NCI-H1417 (cell line): ENCODE data around the gene GLI3.
"Not testable (repeated sequence)": the region's sequence is repeated elsewhere in the genome, so short reads cannot be mapped to it uniquely, and the experiment has no call there.

Experiments used
- DNase-seq, 3 experiments: peaks; one replicate each; lab custom pipeline; 2025; lab: John Stamatoyannopoulos, UW

Gene GLI3

DNA sequence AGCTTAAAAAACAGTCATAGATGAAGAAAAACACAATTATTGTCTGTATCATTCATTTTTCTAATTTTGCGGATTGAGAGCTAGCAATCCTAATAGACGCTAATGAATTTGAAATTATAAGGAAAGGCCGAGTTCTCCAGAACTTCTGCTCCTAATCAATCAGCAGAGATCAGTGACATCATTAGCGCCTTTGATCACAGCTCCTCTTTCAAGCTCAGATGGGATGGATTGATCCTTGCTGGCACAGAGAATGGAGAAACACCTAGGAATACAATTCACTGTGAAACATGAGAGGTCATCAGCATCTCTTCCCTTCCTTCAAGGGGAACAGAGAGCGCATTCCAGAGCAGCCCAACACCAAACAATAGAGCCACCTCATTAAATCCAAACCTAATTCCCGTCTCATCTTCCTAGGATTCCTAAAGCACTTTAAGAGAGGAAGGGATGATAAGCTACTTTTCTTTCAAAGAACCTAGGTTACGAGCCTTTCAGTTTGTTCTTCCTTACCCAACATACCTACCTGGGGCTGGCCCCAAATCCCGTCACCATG, 24.4 kb downstream of the GLI3 start:
- no peak for DNase-seq

DNA sequence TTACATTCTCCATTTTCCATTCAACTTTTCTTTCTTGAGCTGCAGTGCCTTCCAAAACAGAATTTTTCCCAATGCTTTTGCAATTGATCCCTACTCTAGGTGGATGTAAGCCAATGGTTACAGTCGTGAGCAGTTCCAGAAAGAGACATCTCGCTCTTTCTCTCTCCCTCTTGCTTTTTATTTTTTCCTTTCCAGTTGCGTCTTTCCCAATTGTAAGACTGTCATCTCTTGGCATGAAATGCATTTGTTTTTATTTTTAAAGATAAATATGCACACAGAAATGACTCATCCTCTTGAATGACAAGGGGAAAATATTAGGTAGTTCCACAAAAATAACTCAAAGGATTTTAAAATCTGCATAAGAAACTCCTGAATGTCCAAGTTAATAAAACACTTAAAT, 25.1 kb downstream of the GLI3 start:
- no peak for DNase-seq

DNA sequence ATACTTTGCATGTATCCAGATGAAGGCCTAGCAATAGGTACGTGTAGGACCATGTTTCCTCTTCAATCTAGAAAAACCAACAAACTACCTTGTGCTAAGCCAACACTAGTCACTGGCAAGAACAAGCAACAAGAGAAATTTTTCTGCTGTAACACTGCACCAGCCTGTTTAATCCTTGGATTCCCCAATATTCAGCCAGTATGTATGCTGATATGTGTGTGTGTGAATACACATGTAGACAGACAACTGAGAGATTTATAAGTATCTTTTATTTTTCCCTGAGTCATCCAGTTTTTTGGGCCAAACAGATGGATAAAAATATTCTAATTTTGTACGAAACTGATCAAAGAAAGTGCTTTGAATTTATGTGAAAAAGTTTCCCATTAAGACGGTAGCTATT, 26.2 kb downstream of the GLI3 start:
- DNase-seq = no peak

DNA sequence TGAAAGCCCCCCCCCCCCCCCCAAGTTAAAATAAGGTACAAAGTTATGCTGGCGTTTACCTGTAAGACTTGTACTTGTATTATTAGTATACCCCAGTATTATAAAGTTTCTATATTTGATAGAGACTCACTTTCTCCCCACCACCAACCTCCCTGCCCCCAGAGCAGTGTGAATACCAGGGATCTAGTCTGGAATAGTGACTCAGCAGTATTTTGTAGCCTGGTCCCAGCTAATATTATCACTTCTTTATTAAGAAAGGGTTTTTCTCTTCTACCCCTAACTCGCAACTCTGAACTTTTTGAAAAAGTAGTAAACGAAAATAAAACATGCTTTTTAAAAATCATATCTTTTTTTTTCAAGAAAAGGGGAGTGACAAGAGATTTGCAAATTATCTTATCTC, 26.7 kb downstream of the GLI3 start:
- no peak for DNase-seq

DNA sequence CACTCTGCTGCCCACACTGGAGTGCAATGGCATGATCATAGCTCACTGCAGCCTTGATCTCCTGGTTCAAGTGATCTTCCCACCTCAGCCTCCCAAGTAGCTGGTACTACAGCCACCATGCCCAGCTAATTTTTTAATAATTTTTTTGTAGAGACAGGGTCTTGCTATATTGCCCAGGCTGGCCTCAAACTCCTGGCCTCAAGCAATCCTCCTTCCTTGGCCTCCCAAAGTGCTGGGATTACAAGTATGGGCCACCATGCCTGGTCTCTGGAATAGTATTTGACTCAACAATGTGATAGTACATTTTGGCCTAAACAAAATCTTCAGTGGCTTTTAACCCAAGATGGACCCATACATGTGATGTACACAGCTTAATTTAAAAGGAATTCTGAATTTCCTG, 27.9 kb downstream of the GLI3 start:
- not testable (repeated sequence) for DNase-seq

DNA sequence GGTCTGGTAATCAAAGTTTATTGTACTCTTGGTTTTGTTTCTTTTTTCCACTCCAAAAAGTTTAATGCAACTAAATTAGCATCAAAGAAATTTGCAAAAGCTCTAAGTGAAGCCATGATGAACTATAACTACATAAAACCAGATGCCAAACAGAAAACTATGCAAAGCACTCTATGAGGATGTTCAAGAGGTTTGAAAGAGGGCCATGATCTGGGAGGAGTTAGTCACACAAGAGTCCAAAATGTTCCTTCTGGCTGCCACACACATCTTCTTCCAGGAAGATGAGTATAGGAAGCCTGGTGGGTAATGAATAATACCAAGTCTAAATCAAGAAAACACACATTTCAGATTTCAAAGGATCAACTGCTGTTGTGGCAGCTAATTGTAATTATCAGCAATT, 28.4 kb downstream of the GLI3 start:
- DNase-seq = no peak

DNA sequence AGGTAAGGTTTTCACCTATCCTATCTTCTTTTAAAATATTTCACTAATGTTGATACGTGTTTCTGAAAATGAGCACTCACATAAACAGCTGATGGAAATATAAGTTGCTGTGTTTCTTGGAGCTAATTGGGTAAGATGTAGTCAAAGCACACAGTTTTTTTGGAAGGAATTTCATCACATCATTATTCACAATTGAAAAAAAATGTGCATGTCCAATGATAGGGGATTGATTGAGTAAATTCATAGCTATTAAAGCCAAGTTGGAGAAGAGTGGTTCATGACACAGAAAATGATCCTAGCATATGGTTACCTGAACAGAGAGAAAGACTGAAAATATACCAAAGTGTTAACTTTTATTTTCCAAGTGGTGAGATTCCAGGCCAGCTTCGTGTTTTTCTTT, 29.6 kb downstream of the GLI3 start:
- DNase-seq = no peak

DNA sequence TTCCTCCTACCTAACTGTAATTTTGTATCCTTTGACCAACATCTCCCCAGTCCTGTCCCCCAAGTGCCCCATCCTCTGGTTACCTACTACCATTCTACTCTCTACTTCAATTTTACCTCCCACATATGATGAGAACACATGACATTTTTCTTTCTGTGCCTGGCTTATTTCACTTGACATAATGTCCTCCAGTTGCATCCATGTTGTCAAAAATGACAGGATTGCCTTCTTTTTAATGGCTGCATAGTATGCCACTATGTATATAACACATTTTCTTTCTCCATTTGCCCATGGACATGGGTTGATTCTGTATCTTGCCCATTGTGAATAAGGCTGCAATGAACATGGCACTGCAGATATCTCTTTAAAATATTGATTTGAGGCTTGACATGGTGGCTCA, 33.7 kb downstream of the GLI3 start:
- DNase-seq = no peak

DNA sequence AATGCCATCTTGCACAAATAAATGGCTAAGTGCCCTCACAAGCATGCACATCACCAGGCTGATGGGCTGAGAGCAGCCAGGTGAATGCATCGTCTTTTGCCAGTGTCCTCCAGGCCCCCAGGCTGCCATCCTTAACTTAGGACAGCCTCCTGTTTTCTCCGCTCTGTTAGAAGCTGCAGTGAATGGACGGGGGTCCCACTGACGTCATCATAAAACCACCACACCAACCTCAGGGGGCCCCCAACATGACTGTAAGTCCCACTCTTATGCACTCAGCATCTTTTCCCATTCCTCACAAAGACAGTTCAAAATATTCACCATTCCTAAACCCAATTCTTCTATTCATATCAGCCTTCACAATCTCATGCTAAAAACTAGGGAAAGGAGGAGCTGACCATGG, 34.4 kb downstream of the GLI3 start:
- no peak for DNase-seq

DNA sequence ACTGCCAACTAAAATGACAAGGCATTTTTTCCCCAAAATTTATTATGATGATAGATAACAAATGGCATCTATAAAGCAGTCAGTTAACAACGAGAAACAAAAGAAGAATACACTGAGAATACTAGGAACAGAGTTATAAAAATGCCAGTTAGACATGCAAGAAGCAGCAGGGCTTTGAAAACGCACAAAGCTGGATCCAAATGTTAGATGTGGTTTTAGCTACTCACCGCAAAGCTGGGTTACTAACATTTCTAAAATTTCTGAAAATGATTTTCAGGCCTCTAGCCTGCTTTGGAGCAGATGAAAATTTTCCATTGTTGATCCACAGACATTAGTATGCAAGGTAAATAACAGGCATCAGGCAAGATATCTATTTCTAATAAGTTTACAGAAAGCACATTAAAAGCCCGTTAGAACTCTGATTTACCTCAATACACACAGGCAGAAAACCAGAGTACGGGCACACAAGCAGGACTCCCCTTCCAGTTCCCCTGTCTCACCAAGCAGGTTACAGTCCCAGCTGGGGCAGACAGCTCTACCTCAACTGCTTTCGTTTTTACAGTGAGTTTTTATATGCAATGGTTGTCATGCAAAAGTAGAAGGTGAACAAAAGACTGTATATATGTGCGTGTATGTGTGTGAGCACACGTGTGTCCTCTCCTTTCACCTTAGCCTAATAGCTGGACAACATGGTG, 37.9 kb downstream of the GLI3 start:
- DNase-seq = no peak

DNA sequence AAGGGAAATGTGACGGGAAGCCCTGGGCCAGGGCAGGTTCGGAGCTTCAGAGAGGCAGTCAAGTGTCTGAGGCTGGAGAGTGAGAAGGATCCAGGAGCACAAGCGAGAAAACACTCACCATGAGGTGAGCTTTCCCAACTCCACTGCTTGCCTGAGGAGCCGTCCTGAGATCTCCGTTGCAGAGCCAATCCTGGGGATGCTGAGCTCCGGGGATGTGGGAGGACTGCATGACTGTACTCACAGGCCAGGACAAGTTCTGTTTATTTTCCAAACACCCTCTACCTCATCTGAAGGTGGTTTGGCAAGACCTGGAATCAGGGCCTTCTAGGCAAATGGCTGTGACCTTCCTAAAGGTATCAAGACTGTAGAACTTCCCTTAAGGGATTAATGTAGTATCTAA, 38.7 kb downstream of the GLI3 start:
- DNase-seq = no peak

DNA sequence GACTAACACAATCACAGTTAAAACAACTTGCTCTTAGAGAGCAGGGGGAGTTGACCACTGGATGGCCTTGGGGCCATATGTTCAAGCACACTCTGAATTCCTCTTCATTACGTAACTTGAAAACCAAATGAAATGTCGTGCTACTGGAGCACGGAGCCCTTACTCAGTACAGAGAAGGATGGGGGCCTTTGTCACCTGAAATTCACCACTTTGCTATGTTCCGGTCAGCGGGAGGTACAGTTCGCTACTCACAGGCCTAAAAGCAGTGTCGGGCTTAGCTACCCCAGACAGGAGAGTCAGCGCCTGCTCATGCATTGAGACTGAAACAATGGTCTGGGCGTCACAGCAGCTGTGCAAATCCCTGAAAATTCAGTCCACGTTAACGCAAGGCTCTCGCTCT, 39.6 kb downstream of the GLI3 start:
- no peak for DNase-seq

DNA sequence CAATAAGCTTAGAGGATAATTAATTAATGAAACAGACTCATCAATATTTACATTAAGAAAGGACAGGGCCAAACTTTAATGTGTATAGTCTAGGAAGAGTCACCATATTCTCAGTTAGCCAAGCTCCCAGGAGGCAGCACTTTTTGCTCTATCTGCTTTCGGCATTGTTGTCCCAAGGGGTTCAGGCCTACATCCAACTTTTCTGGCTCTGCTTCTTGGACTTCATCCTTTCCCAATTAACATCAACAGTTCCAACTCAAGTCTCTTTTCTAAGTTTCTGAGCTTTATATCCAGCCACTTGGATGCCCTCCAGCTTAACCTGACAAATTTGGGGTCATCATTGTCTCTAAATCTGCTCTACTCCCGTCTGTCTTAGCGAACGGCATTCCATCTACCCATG, 42.8 kb downstream of the GLI3 start:
- DNase-seq = no peak

DNA sequence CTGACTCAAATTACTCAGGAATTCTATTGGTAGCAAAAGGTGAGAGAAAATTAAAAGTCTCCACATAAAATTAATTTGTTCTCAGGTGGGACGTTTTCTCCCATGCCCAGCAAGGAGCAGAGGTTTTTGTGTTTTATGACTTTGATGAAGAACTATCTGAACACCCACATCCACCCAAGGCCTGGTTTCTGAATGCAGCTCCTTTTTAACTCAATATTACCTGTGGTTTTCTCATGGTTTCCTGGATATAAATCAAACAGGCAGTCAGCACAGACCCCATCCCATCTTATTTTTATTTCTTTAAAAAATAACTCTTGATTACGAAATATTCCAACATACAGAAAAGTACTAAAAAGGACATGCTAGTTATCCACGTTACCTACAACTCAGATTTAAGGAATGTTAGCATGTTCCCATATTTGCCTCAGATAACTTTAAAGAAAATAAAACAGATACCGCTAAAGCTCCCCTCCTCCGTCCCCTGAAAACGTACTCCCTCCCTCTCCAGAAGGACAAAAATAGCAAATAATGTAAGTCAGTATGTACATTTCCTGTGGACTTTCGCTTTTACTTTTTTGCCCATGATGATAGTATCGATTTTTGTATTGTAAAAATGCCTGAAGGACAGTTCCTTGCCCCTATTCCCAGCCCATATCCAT, 43.4 kb downstream of the GLI3 start:
- DNase-seq = no peak

DNA sequence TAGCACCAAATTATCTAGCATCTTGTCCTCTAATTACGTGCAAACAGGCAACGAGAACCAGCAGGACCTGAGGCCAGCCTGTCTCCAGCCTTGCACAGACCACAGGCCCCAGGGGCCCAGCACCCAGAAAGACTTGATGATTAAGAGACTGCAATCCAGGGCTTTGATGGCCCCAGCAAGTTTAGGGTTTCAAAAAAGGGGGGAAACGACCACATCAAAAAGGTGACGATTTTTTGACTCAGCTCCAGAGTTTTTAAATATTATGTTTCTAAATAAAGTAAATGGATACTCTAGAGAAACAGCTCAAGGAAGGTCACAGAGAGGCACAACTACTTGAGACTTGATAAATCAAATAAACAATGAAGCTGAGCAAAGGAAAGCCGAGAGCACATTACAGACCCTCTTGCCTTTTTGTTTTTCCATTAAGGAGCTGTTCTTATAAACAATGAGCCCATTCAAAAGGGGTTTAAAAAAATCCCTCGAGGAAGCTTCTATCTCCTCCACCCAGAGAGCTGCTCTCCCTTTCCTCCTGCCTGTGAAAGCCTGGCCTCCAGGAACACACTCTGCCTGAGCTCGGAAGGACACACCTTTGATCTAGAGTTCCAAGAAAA, 44.1 kb downstream of the GLI3 start:
- DNase-seq = no peak

DNA sequence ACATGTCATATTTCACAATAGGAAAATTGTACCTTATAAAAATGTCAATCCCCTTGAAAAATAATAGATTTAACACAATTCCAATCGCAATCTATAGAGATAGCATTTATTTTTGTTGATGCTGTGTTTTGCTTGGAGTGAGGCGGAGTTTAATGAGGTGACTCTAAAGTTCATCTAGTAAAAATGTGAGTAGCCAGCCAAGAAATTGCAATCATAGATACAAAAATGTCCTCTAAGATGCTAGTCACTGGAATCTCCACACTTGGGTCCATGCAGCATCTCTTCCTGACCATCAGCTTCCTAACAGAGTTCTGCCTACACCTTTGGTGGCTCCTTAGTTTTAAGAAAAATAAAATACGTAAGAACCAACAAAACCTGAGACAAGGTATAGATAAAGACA, 44.9 kb downstream of the GLI3 start:
- no peak for DNase-seq

DNA sequence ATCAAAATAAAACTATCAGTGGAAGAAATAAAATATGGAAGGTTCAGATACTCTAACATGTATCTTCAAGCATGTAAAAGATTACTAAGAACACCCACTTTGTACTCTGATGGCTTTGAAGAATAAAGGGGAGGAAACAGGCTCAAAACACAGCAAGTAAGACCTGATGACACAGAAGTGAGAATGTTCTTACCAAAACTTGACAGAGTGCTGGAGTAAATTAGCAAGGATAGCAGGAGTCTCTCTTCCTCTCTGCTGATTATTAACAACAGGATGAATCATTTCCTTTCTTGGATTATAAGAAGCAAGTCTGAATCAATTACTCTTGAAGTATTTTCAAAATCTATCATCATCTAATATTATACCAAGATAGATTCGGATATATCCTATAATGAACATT, 47.5 kb downstream of the GLI3 start:
- DNase-seq = no peak

DNA sequence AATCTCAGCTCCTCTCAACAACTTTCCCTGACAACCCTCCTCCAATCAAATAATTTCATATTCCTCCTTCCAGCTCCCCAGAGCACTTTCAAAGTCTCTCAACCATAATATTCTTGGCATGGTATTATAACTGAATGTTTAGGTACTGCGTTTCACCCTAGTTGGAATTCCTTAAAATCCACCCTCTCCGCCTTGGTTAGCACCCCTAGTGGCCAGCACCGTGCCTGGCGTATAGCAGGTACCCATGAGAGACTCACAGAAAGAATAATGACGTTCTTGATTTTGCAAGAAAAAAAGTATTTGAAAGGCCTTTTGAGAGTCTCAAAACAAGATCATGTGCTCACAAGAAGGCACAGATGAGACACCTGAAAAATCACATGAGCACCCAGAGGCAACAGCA, 50.9 kb downstream of the GLI3 start:
- no peak for DNase-seq

DNA sequence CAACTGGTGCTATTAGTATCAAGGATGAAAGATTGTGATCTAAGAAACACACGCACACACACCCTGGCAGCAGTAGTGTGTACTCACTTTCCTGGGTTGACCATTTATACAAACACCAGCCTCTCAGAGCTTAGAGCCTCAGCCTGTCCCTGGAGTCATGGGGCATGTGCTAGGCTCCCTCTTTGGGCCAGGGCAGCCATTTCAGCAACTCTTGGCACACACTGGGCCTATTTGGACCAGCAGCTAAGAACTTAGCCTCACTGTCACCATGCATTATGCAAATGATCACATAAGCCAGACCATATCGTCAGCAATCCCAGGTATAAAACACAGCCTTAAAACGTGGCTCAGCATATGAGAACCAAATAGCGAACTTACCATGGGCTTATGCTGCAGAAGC, 51.3 kb downstream of the GLI3 start:
- DNase-seq = no peak

DNA sequence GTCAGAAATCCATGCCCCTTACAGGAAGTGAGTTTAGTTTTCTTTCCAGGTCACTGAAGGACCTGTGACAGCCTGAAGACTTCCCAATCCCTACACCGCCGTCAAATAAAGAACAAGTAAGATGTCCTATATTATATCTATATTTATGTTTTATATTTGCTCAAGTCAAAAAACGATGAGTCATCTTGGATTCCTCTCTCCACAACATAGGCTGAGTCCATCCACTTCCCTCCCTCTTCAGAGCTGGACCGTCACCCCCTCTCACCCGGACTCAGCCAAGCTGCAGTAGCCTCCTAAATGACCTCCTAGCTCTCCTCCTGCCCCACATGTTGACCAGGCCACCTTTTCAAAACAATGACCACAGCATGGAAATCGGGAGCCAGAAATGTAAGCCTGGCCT, 53.5 kb downstream of the GLI3 start:
- DNase-seq = no peak

DNA sequence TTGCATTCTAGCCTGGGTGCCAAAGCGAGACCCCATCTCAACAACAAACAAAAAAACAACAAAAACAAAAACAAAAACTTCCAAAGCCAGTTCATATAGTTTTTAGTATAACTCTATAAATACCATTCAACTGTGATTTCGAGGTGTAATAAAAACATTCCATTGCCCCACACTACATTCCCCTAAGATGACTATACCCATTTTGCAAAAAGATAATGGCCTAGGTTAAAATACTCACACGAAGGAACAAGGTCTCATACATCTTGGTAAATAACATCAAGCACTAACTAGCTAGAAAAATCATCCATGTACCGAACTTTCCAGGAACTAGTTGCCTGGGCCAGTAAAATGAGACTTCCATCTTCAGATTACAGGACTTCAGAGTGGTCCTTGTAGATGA, 55.4 kb downstream of the GLI3 start:
- DNase-seq = no peak

DNA sequence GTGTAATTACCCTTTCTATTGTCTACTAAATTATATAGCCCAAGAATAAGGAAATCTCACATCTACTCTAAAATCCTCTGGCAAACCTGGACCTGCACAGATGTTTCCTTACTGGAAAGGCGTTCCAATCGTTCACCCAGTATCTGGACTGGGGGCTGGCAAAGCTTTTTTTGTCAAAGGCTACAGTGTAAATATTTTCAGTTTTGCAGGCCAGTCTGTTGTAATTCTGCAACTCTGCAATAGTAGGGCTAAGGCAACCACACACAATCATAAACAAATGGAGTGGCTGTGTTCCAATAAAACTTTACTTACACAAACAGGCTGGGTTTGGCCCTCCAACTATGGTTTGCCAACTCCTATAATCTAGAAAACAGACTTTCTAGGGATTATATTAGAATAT, 56.2 kb downstream of the GLI3 start:
- DNase-seq = no peak

DNA sequence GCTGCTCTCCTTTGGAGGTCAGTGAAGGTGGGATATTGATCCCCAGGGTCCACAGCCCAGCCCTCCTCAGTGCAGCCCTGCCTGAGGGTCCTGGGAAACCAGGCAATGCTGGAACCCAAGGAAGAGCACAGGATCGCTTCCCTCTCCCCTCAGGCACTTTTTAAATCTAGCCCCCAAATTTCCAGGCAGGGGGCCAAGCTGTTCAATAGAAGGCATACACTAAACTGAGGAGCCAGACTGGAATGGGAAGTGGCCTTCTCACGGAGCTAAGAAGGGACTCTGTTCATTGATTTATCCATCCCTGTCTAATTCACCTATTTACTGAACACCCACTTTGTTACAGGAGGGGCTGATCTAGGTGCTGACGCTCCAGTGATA, 60.3 kb downstream of the GLI3 start:
- DNase-seq = no peak
